ENCODE measurements around the gene ZNF407.

Gene ZNF407

GRCh38 chr18:75066936-75067335, 469.3 kb downstream of the ZNF407 start:
- H3K27ac ChIP-seq (ENCODE audit: extremely low read depth, low read depth, low read length) = no peak overlapping the region
- ChIA-PET POLR2A (no interaction called here), CTCF (interaction anchor here (0.7 kb wide), 2 partner anchors 64 to 379 kb away, joined by 4 to 6 read pairs; no protein-coding TSS in a partner anchor)
- TF ChIP-seq ZNF140 (tag by site-specific recombination; IDR thresholded peaks at IDR 0.05) (no peak), ZNF324 (tag by site-specific recombination; IDR thresholded peaks at IDR 0.05) (no peak), HOXD13 (CRISPR knock-in tag; IDR thresholded peaks at IDR 0.05; ENCODE audit: borderline replicate concordance) (no peak)
- no peaks in the 10 kb centered on the region for H3K9me3 ChIP-seq (ENCODE audit: control insufficient read depth, insufficient read depth, low read depth, low read length)
- H3K4me1 ChIP-seq (ENCODE audit: control insufficient read depth, insufficient read depth, low read length) = peaks cover 3% of the 10 kb centered on the region; the same call in 1 of the 2 replicates
- no peaks in the 10 kb centered on the region for H3K36me3 ChIP-seq (ENCODE audit: control insufficient read depth in 2 of 2, insufficient read depth in 1 of 2, low read length in 2 of 2)
- H3K4me3 ChIP-seq (ENCODE audit: low read depth, low read length) = no peak overlapping the region

DNA sequence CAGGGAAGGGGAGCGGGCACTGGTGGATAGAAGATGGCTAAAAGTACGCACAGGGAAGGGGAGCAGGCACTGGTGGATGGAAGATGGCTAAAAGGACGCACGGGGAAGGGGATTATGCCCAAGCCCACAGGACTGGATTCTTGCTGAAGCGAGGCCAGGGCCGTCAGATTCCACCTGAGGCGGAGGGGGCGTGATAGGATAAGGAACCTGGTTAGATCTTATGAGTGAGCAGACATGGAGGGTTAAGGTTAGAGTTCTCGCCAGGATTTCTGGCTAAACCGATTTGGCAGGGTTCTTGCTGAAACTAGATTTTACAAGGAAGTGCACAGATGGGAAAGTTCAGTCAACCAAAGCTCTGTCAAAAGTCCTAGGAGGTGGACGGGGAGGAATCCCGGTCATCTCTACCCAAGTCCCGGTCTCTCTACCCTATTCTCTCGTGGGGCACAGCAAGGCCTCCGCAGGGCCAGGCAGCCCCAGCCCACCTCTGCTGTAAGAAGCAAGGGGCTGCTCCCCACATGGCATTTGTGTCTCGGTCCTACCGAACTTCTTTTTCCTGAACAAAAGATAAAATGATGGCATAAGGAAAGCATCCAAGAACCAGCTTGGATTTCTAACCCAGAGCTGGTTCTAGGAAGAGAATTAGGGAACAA, 470.5 kb downstream of the ZNF407 start:
- ChIA-PET CTCF (no interaction called here), POLR2A (interaction anchor here (1.1 kb wide), 1 partner anchor 16 kb away, joined by 3 read pairs; no protein-coding TSS in a partner anchor)
- Histone ChIP-seq H3K4me1 (ENCODE audit: control insufficient read depth, insufficient read depth, low read length) (peaks cover 3% of the 10 kb centered on the region; the same call in 1 of the 2 replicates), H3K4me3 (ENCODE audit: low read depth, low read length) (no peak overlapping the region), H3K9me3 (ENCODE audit: control insufficient read depth, insufficient read depth, low read depth, low read length) (no peaks in the 10 kb centered on the region), H3K36me3 (ENCODE audit: control insufficient read depth in 2 of 2, insufficient read depth in 1 of 2, low read length in 2 of 2) (no peaks in the 10 kb centered on the region), H3K27ac (ENCODE audit: extremely low read depth, low read depth, low read length) (no peak overlapping the region)
- TF ChIP-seq ZBTB8A (tag by site-specific recombination; IDR thresholded peaks at IDR 0.05) (no peak), EGR2 (tag by site-specific recombination; IDR thresholded peaks at IDR 0.05; ENCODE audit: low read depth) (no peak), ZBTB10 (tag by site-specific recombination; IDR thresholded peaks at IDR 0.05) (no peak), SP3 (tag by site-specific recombination; IDR thresholded peaks at IDR 0.05) (no peak), GLI2 (tag by site-specific recombination; IDR thresholded peaks at IDR 0.05; ENCODE audit: borderline replicate concordance, low read depth) (no peak), ZNF311 (tag by site-specific recombination; IDR thresholded peaks at IDR 0.05; ENCODE audit: borderline replicate concordance) (no peak), ZNF792 (tag by site-specific recombination; IDR thresholded peaks at IDR 0.05) (no peak)

- Histone ChIP-seq H3K4me3 (ENCODE audit: low read depth, low read length) (no peak overlapping the region), H3K9me3 (ENCODE audit: control insufficient read depth, insufficient read depth, low read depth, low read length) (no peaks in the 10 kb centered on the region), H3K27ac (ENCODE audit: extremely low read depth, low read depth, low read length) (no peak overlapping the region), H3K36me3 (ENCODE audit: control insufficient read depth in 2 of 2, insufficient read depth in 1 of 2, low read length in 2 of 2) (no peaks in the 10 kb centered on the region), H3K4me1 (ENCODE audit: control insufficient read depth, insufficient read depth, low read length) (peaks cover 3% of the 10 kb centered on the region; the same call in 1 of the 2 replicates)
- no peak for TF ChIP-seq ZNF341 (tag by site-specific recombination; IDR thresholded peaks at IDR 0.05; ENCODE audit: low read depth)
- TF ChIP-seq, protein P1, sequence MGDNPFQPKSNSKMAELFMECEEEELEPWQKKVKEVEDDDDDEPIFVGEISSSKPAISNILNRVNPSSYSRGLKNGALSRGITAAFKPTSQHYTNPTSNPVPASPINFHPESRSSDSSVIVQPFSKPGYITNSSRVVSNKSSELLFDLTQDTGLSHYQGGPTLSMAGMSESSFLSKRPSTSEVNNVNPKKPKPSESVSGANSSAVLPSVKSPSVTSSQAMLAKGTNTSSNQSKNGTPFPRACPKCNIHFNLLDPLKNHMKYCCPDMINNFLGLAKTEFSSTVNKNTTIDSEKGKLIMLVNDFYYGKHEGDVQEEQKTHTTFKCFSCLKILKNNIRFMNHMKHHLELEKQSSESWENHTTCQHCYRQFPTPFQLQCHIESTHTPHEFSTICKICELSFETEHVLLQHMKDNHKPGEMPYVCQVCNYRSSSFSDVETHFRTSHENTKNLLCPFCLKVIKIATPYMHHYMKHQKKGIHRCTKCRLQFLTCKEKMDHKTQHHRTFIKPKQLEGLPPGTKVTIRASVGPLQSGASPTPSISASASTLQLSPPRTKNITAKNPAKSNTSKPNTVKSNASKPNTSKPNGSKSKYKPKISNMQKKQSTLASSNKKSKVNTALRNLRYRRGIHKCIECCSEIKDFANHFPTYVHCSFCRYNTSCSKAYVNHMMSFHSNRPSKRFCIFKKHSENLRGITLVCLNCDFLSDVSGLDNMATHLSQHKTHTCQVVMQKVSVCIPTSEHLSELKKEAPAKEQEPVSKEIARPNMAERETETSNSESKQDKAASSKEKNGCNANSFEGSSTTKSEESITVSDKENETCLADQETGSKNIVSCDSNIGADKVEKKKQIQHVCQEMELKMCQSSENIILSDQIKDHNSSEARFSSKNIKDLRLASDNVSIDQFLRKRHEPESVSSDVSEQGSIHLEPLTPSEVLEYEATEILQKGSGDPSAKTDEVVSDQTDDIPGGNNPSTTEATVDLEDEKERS (tag by site-specific recombination; IDR thresholded peaks at IDR 0.05) = no peak
- TF ChIP-seq ZNF354C (tag by site-specific recombination; IDR thresholded peaks at IDR 0.05; ENCODE audit: borderline replicate concordance, low read depth) = no peak
- TF ChIP-seq ZIC2 (tag by site-specific recombination; IDR thresholded peaks at IDR 0.05) = no peak
- TF ChIP-seq SCRT2 (tag by site-specific recombination; IDR thresholded peaks at IDR 0.05) = no peak
- no peak for TF ChIP-seq MYNN (tag by site-specific recombination; IDR thresholded peaks at IDR 0.05; ENCODE audit: borderline replicate concordance)
- TF ChIP-seq GLIS2 (tag by site-specific recombination; IDR thresholded peaks at IDR 0.05) = no peak
- no peak for TF ChIP-seq SETDB1 (IDR thresholded peaks at IDR 0.05; ENCODE audit: insufficient read length, low read length)
- no peak for TF ChIP-seq ZNF16 (tag by site-specific recombination; IDR thresholded peaks at IDR 0.05; ENCODE audit: low read depth)
- ChIA-PET CTCF (no interaction called here), POLR2A (interaction anchor here (1.1 kb wide), 1 partner anchor 15 kb away, joined by 3 read pairs; no protein-coding TSS in a partner anchor)
Observed at GRCh38 chr18:75068682-75069435, 471.2 kb downstream of the ZNF407 start.

Data from HEK293 (cell line).